ENCODE results near the gene NDUFAF3. TPM values are rescaled to one million over a fixed set of nuclear protein-coding genes. Genes with fewer than 3 reads are reported as not detected.

The NDUFAF3 gene
- total and polyA plus RNA-seq, 2 of the 4 experiments (the other 2 are of a cell fraction): 26.5 to 112 TPM

DNA sequence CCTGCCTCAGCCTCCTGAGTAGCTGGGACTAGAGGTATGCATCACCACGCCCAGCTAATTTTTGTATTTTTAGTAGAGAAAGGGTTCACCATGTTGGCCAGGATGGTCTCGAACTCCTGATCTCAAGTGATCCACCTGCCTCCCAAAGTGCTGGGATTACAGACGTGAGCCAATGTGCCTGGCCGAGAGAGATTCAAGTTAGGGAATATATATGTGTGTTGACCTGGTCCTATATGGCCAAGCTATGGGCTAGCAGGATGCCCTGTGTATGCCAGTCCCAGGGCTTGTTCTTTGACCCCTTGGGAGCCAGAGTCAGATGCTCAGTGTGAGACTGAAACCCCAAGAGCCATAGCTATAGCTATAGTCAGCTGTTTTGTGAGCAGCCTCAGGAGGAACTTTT, 1.9 kb downstream of the NDUFAF3 start:
- Histone ChIP-seq H3K9me1 (ENCODE audit: insufficient read depth, low read length) (peaks cover 32% of the 10 kb centered on the region), H2AFZ (replicated peaks; ENCODE audit: low read length, poor library complexity) (no peak overlapping the region), H3K23ac (ENCODE audit: low read depth, low read length) (no peak overlapping the region), H3K27ac (ENCODE audit: insufficient read depth, low read length) (no peak overlapping the region), H4K5ac (ENCODE audit: low read depth, low read length) (no peak overlapping the region), H3K14ac (replicated peaks; ENCODE audit: low read depth, low read length) (no peak overlapping the region), H3K4ac (ENCODE audit: low read depth, low read length) (no peak overlapping the region), H3K9me3 (ENCODE audit: control insufficient read depth, insufficient read depth, low read length) (no peaks in the 10 kb centered on the region), H2AK9ac (replicated peaks; ENCODE audit: low read depth, low read length, poor library complexity) (no peak overlapping the region), H2BK120ac (ENCODE audit: low read depth, low read length) (no peak overlapping the region), H3K36me3 (ENCODE audit: control insufficient read depth, insufficient read depth, low read length) (peaks cover 38% of the 10 kb centered on the region), H3K9ac (ENCODE audit: low read depth, low read length) (no peak overlapping the region), H3K4me2 (ENCODE audit: low read depth, low read length) (no peak overlapping the region), H3K27me3 (ENCODE audit: control insufficient read depth, insufficient read depth, low read length) (no peaks in the 10 kb centered on the region), H3K4me1 (ENCODE audit: control insufficient read depth, insufficient read depth, low read length) (peaks cover 9% of the 10 kb centered on the region), H4K20me1 (ENCODE audit: insufficient read depth, low read length) (peaks cover 20% of the 10 kb centered on the region), H4K91ac (ENCODE audit: insufficient read depth, low read depth, low read length) (no peak overlapping the region), H3K18ac (ENCODE audit: low read depth, low read length) (no peak overlapping the region), H3K4me3 (ENCODE audit: insufficient read depth, low read depth, low read length) (no peak overlapping the region), H3K79me1 (ENCODE audit: low read depth in 1 of 2, low read length in 2 of 2) (peaks cover 37 to 85% of the 10 kb centered on the region in 2 experiments), H3K56ac (ENCODE audit: extremely low read depth, insufficient read depth, low read length) (no peak overlapping the region), H2BK5ac (ENCODE audit: low read depth, low read length, poor library complexity, severe bottlenecking) (no peak overlapping the region), H2AK5ac (ENCODE audit: low read depth, low read length) (no peak overlapping the region), H4K8ac (ENCODE audit: low read depth in 2 of 2, low read length in 2 of 2) (no peak overlapping the region), H2BK20ac (ENCODE audit: low read depth, low read length) (no peak overlapping the region), H2BK15ac (ENCODE audit: low read depth, low read length) (no peak overlapping the region)
- DNase-seq: no peak
- no TSS peak for BruUV-seq (replicated peaks)
- dilution Hi-C loops (cut with HindIII; ENCODE audit: low sequenced_read_pairs, unreplicated experiment): no loop called here
- no CpG with 5 or more reads among the region's 4 CpGs for WGBS, 2 experiments (ENCODE audit: extremely low coverage in 2 of 2, insufficient read length in 1 of 2)
- intact Hi-C loops (cut with micrococcal nuclease): loop anchor here (5.0 kb wide), 1 partner anchor 69 kb away; the partner anchor contains the start of gene QRICH1
- TF ChIP-seq SMC3 (IDR thresholded peaks at IDR 0.05; ENCODE audit: low read depth, low read length) (no peak), FOS (IDR thresholded peaks at IDR 0.05; ENCODE audit: low read depth, low read length) (no peak), CEBPB (IDR thresholded peaks at IDR 0.05; ENCODE audit: low read depth, low read length) (no peak), BHLHE40 (IDR thresholded peaks at IDR 0.05; ENCODE audit: low read depth, low read length) (no peak), MAZ (IDR thresholded peaks at IDR 0.05; ENCODE audit: borderline replicate concordance, low read depth, low read length) (no peak)
- ATAC-seq (ENCODE audit: low read depth): no peak
- ChIA-PET CTCF (no interaction called here), POLR2A (ENCODE audit: unreplicated experiment) (interaction anchor here (3.8 kb wide), 1 partner anchor 70 kb away, joined by 25 read pairs; the partner anchor contains the start of gene QRICH1)
- in situ Hi-C loops (cut with MboI; ENCODE audit: low sequenced_read_pairs): no loop called here

All from IMR-90 (cell line).